Stimulated activated CD4-positive, alpha-beta T cell treated with anti-CD3 and anti-CD28 coated beads, Interleukin-1b, Interleukin-23, amount 100 ng/mL, for 24 hours (primary cell): ENCODE measurements around the gene ESM1.
"Not testable (repeated sequence)": the region's sequence is repeated elsewhere in the genome, so short reads cannot be mapped to it uniquely, and the experiment has no call there.

ENCODE experiments used
- DNase-seq, 4 experiments: peaks; one replicate each; pipeline ENCODE4 v3.0.0-alpha.2; 2020; ENCODE audit warnings: low read depth in 4 of 4, low spot score in 1 of 4

Gene ESM1, protein sequence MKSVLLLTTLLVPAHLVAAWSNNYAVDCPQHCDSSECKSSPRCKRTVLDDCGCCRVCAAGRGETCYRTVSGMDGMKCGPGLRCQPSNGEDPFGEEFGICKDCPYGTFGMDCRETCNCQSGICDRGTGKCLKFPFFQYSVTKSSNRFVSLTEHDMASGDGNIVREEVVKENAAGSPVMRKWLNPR

GRCh38 chr5:54985301-54986268 is at the start of gene ESM1:
ESM1 (minus strand) TSS chr5:54985593; CDS start chr5:54985517, 76 bp downstream.
- no peak for DNase-seq

DNA sequence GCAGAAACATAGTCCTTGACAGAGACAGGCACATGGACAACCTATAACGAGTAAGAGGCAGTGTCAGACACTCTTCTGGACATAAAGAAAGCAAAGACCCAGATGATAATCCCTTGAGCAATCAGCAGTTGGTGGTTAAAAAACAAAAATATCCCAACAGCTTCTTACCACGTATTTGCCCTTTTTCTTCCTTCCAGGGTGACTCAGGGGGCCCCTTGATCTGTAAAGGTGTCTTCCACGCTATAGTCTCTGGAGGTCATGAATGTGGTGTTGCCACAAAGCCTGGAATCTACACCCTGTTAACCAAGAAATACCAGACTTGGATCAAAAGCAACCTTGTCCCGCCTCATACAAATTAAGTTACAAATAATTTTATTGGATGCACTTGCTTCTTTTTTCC is 48.2 kb upstream of the ESM1 start:
- no peak for DNase-seq

DNA sequence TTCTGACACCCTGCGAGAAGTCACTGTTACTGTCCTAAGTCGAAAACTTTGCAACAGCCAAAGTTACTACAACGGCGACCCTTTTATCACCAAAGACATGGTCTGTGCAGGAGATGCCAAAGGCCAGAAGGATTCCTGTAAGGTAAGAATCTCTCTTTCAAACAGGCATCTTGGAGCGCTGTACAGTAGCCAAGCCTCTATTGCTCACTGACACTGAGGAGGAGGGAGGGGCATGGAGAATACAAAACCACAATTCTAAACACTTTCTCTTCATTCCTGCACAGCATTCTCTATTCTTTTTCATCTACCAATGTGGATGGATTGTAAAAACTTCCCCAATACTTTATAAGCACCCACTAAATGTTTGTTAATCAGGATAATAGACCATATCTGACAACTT is 46.1 kb upstream of the ESM1 start:
- DNase-seq, result no peak

DNA sequence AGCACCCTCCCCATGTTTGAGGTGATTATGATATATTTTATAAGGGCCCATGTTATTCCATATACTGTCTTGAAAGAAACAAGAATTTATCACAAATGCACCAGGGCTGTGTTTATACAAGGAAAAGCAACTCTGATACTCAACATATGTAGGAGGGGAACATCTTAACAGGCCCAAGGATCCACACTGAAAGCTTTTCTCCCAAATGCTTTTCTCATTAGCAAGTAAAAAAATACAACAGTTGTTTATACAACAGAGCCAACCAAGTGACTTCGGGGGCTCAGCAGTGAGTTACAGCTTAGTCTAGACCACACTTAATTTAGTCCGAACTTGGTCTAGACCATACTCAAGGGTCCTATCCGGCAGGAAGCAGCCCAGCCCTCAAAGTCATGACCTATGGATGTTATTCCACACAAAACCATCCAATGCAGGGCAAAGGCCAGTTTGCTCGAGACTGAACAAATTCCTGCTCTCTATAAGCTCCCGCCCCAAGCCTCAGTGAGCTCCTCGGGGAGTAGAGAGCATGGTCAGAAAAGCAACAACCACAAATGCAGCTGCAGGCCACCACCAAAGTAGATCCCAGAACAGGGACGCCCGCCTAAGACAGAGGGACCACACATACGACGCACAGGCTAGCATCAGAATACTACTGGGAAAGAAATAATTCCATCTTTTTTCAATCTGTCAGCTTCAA is 45.4 kb upstream of the ESM1 start:
- no peak for DNase-seq

DNA sequence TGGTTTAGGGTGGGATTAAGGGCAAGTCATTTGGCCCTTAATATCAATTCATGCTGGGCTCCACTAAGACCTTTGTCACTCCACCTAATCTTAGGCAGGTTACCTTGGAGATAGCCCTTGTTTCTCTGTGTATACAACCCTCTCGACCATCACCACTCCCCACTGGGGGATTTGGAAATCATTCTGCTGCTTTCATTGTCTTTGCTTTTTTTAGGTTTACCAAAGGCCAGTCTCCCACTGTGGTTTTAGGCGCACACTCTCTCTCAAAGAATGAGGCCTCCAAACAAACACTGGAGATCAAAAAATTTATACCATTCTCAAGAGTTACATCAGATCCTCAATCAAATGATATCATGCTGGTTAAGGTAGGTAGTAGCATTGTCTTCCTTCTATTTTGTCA is 44.8 kb upstream of the ESM1 start:
- DNase-seq, result no peak

GRCh38 chr5:55027595-55027994 is 42.2 kb upstream of the ESM1 start:
- DNase-seq, result peak in 1 of 4 experiments; percentile 12

GRCh38 chr5:55022450-55022849 is 37.1 kb upstream of the ESM1 start:
- DNase-seq, result no peak

GRCh38 chr5:55021821-55022220 is 36.4 kb upstream of the ESM1 start:
- DNase-seq, result no peak

DNA sequence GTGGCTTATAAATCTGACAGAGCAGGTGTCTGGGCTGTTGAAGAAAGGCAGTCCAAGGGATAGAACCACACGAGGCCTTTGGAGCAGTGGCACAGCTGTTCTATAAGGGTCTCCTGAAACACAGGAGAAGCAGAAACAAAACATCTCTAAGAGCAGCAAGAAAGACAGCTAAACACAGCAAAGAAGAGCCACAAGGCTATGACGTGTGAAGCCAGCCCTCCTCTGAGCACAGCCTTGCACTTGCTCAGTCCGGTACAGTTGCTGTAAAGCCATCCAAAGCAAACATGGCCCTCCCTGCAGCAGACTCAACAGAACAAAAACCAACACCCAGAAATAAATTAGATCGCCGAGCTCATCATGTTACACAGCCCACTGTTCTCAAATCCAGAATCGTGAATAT is 36.0 kb upstream of the ESM1 start:
- no peak for DNase-seq

DNA sequence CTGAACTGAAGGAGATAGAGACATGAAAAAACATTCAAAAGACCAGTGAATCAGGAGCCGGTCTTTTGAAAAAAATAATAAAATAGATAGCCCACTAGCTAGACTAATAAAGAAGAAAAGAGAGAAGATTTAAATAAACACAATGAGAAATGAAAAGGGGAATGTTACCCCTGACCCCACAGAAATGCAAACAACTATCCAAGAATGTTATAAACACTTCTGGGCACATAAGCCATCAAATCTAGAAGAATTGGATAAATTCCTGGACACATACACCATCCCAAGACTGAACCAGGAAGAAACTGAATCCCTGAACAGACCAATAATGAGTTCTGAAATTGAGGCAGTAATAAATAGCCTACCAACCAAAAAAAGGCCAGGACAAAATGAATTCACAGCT is 24.8 kb upstream of the ESM1 start:
- DNase-seq, result not testable (repeated sequence)

DNA sequence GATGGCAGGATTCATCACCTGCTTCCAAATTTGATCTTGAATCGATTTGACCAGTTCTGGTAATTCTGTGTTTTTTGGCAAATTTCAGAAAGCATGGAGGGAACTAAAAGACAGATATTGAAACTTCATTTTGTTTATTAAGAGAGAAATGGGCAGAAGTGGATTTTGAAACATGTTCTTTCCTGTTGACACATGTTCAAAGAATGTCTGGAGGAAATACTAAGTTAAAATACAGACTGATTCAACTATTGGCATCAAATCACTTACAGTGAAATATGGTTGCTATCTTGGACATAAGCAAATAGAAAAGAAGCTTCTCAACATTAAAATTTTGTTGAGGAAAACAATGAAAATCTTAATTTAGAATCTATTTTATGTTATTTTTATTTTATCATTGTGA is 19.3 kb upstream of the ESM1 start:
- no peak for DNase-seq

DNA sequence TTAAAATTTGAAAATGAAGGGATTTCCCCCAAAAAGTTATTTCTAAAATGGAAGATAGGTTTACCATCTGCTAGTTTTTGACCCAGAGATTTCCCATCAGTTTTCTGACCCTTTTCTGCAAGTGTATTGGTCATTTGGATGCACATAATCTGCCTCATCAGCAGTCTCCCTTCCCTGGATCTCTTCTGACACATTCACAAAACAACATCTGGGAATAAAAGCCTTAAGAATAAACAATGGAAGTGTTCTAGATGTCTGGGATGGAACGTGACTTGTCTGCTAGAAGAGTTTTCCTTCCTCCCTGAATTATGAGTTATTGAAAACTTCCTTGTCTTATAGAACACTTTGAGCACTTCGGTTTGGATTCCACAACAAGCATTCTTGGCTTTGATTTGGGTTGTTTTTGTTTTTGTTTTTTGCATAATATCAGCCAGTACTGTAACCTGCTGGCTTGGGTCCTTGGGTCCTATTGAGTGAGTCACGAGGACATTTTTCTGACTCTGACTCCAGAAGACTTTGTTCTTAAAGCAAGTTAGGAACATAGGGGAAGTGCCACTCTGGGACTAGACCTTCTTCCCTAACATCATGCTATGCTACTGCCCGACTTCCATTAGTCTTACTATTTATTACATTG is 18.2 kb upstream of the ESM1 start:
- no peak for DNase-seq

DNA sequence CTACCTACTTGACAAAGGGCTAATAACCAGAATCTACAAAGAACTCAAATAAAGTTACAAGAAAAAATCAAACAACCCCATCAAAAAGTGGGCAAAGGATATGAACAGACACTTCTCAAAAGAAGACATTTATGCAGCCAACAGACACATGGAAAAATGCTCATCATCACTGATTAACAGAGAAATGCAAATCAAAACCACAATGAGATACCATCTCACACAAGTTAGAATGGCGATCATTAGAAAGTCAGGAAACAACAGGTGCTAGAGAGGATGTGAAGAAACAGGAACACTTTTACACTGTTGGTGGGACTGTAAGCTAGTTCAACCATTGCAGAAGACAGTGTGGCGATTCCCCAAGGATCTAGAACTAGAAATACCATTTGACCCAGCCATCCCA is 16.8 kb upstream of the ESM1 start:
- DNase-seq, result not testable (repeated sequence)

DNA sequence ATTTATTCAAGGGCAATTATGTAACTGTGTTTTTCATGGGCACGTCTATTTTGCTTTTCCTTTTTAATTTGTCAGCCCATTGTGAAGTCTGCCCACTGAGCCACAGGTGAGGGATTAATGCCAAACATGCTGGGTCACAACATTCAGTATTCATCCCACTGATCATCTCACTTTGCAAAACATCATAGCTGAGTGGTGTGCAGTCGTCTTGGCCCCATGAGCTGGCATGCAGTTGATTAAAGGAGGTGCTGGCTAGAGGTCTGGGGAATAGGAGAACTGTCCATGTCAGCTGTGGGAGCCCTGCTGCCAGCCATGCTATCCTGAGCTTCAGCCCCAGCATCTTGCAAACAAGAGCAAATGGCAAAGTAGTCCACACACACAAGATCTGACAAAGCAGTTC is 11.7 kb upstream of the ESM1 start:
- DNase-seq, result no peak

DNA sequence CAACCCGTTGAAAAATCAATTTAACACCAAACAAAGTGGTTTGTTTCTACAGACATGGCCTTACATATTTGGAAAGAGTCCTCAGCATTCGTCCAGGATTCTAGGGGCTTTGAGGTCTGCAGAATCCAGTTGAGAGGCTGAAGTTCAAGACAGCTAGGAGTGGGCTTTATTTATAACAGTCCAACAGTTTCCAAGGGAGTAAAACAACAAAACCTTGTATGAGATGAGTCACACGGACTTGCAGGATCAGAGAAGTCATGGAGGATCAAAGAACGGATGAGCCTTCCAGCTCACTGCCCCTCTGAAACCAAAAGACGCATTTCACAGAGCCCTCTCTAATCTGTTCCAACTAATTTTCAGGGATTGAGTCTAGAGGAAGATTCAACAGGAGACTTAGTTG is 11.1 kb upstream of the ESM1 start:
- DNase-seq, result no peak

DNA sequence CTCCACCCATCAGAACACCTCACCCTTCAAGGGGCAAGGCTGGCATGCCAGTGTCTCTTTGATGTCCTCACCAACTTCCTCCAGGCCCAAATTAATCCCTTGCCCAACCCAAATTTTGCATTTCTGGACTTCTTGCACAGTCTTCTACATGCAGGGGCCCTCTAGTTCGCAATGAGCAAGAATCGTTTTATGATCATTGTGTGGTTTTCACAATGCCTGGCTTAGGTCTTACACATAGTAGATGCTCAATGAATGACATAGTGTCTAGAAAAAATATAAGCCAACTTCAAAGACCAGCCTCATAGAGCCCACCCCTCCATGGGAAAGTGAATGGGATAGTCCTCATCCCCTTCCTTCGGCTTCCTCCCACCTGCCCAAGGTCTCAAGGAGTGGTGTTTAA is 9.8 kb upstream of the ESM1 start:
- DNase-seq, result no peak

DNA sequence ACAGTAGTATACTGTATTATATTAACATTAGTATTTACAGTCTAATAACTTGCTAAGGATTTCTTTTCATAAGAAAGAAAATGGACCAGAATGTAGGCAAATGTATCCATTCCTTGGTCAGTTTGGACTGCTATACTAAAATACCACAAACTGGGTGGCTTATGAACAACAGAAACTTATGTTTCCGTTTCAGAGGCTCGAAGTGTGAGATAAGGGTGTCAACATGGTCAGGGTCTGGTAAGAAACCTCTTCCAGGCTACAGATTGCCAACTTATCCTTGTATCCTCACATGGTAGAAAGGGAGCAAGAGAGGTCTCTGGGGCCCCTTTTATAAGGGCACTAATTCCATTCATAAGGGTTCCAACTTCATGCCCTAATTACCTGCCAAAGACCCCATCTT is 9.2 kb upstream of the ESM1 start:
- DNase-seq, result no peak

GRCh38 chr5:54993318-54993717 is 7.9 kb upstream of the ESM1 start:
- no peak for DNase-seq

- DNase-seq, result no peak
These were observed 6.0 kb upstream of the ESM1 start for GRCh38 chr5:54991416-54991815.

DNA sequence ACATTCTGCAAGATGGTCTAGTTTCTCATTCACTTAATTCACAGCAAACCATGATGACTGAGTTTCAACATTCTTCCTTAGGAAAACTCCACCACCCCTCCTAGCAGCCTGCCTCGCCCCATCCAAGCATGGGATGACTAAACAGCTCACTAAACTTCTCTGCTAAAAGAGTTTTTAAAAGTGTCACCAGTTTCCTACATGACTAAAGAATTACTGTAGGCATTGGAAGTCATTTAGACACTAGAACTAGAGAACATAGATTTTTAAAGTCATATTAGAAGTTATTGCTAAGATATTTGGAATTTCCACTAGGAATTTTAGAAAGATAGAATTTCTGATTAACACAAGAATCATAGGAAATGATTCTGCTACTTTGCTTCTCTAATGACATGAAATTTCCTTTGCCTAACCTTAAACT is 5.5 kb upstream of the ESM1 start:
- DNase-seq, result no peak

DNA sequence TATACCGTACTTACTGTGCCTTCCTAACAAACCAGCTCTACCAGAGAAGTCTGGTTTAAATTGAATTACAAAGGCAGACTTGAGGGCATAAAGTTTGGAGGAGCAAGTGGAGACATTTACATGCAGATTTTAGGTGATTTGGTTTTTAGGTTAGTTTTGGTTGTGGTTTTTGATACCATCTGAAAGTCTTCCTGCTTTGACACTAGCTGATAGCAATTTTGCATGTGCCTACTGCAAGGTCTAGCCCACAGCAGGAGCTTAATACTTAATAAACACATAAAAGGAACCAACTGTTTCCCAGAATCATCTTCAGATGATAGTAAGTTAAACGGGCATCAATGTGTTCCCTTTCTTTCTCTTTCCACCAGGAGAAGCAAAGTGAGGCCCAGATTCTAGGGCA is 3.4 kb upstream of the ESM1 start:
- DNase-seq, result no peak

GRCh38 chr5:54988218-54988617 is 2.8 kb upstream of the ESM1 start:
- no peak for DNase-seq
